Activated T-helper 1 cell treated with anti-CD3 and anti-CD28 coated beads, Interleukin-12 subunit alpha, Interleukin-12 subunit beta, Interleukin-2, Interleukin-4 antibody, amounts not matched to agents 30 ng/mL and 10 ng/mL and 1 ng/mL, durations not matched to agents 14 hours and 24 hours and 36 hours (primary cell): Measurements from ENCODE around the gene AHCTF1. TPM values are rescaled to one million over a fixed set of nuclear protein-coding genes. Genes with fewer than 3 reads are reported as not detected.
"Not testable (repeated sequence)": the region's sequence is repeated elsewhere in the genome, so short reads cannot be mapped to it uniquely, and the experiment has no call there.

Experiments
- DNase-seq: peaks from one replicate; pipeline ENCODE4 v3.0.0; 2021; ENCODE audit warnings: low spot score
- H3K27ac Mint-ChIP-seq: one replicate; pipeline ENCODE4 v1.8.0; 2021; ENCODE audit warnings: mild to moderate bottlenecking, mixed read lengths
- H3K27me3 Mint-ChIP-seq: one replicate; pipeline ENCODE4 v1.8.0; 2022; ENCODE audit warnings: mild to moderate bottlenecking, moderate library complexity, mixed read lengths; ENCODE audit not compliant: insufficient read depth
- H3K36me3 Mint-ChIP-seq: one replicate; pipeline ENCODE4 v1.8.0; 2021; ENCODE audit warnings: low read depth, mixed read lengths
- H3K4me1 Mint-ChIP-seq: one replicate; pipeline ENCODE4 v1.8.0; 2021; ENCODE audit warnings: low read depth, mixed read lengths
- H3K4me3 Mint-ChIP-seq: one replicate; pipeline ENCODE4 v1.8.0; 2021; ENCODE audit warnings: mild to moderate bottlenecking, moderate library complexity, mixed read lengths
- H3K9me3 Mint-ChIP-seq: one replicate; pipeline ENCODE4 v1.8.0; 2021; ENCODE audit warnings: mixed read lengths
- intact Hi-C: fragments of 100-400 bp; cut with micrococcal nuclease; formaldehyde crosslinking; loops from one replicate; pipeline ENCODE4 v1.15.1; 2024
- total RNA-seq: library from RNA; stranded (reverse); gene quantifications from 2 replicates; pipeline ENCODE4 v1.2.3, GENCODE V29; 2022

AHCTF1 gene
- total RNA-seq, 1 donor from 2014 or later, result 56.1 TPM

DNA sequence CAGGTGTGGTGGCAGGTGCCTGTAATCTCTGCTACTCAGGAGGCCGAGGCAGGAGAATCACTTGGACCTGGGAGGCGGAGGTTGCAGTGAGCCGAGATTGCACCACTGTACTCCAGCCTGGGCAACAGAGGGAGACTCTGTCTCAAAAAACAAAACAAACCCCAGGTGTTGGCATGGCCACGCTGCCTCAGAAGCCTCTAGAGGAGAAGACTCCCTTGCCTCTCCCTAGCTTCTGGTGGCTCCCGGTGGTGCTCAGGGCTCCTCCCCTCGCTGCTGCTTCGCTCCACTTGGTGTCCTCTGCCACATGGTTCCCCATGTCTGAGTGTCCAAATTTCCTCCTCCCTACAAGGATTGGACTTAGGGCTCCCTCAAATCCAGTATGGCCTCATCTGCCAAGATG is 109.6 kb downstream of the AHCTF1 start:
- H3K9me3 Mint-ChIP-seq, H3K36me3 Mint-ChIP-seq, H3K4me1 Mint-ChIP-seq, H3K27ac Mint-ChIP-seq, intact Hi-C loops, DNase-seq, H3K27me3 Mint-ChIP-seq, H3K4me3 Mint-ChIP-seq: not testable (repeated sequence)

DNA sequence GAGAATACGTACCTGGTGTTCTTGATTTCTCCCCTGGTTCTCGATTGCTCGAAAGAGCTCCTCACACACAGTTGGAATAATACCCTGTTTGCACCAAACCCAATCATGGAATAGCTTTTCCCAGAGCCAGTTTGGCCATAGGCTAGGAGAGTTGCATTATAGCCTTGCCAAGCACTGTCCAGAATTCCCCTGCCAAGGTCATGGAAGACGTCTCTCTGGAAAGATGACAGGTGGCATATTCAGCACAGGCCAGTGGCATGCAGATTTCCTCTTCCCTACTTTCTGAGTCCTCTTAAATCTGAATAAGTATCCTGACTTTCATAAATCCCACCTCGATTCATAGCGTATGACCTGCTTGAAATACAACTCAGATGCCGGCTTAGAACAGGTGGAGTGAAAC is 111.1 kb downstream of the AHCTF1 start:
- Mint-ChIP-seq H3K4me1 (no peaks in the 10 kb centered on the region), H3K4me3 (no peak overlapping the region), H3K36me3 (no peaks in the 10 kb centered on the region), H3K27me3 (no peaks in the 10 kb centered on the region), H3K27ac (no peak overlapping the region), H3K9me3 (no peaks in the 10 kb centered on the region)
- intact Hi-C loops, result no loop called here
- no peak for DNase-seq

- H3K27me3 Mint-ChIP-seq, H3K9me3 Mint-ChIP-seq, H3K4me3 Mint-ChIP-seq: not testable (repeated sequence)
These were observed 114.0 kb downstream of the AHCTF1 start for GRCh38 chr1:246817778-246818177.

GRCh38 chr1:246815693-246816270 is 116.0 kb downstream of the AHCTF1 start:
- Mint-ChIP-seq H3K27me3 (peaks cover 6% of the 10 kb centered on the region), H3K27ac (no peak overlapping the region), H3K9me3 (no peaks in the 10 kb centered on the region), H3K36me3 (no peaks in the 10 kb centered on the region), H3K4me3 (no peak overlapping the region), H3K4me1 (no peaks in the 10 kb centered on the region)
- intact Hi-C loops, result no loop called here
- no peak for DNase-seq

More at GRCh38 chr1:246817778-246818177, 114.0 kb downstream of the AHCTF1 start:
- H3K36me3 Mint-ChIP-seq, DNase-seq, H3K4me1 Mint-ChIP-seq, intact Hi-C loops, H3K27ac Mint-ChIP-seq: not testable (repeated sequence)

DNA sequence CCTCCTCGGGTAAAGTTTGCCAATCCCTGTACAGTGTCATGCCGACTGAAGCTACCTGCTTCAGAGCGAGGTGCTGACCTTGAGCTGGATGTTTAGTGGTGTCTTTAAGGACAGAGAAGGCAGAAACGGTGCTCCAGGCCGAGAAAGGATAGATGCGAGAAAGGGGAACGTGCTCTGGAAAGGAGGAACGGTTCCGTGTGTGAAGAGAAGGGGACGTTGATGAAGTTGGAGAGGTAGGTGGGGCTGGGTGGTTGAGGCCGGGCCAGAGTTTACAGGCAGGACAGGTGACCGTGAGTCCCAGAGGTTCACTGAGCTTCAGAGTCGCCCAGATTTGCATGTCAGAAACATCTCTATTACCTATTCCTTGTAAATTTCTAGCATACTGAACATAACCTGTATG is 116.9 kb downstream of the AHCTF1 start:
- intact Hi-C loops, result no loop called here
- Mint-ChIP-seq H3K9me3 (no peaks in the 10 kb centered on the region), H3K4me3 (no peak overlapping the region), H3K4me1 (no peaks in the 10 kb centered on the region), H3K27me3 (peaks cover 6% of the 10 kb centered on the region), H3K36me3 (no peaks in the 10 kb centered on the region), H3K27ac (no peak overlapping the region)
- DNase-seq, result no peak

DNA sequence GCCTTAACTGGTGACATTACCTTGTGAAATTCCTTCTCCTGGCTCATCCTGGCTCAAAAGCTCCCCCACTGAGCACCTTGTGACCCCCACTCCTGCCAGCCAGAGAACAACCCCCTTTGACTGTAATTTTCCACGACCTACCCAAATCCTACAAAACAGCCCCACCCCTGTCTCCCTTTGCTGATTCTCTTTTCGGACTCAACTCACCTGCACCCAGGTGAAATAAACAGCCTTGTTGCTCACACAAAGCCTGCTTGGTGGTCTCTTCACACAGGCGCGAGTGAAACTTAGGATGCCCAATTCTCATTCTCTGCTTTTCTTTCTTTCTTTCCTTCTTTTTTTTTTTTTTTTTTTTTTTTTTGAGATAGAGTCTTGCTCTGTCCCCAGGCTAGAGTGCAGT is 118.4 kb downstream of the AHCTF1 start:
- DNase-seq, H3K9me3 Mint-ChIP-seq, H3K36me3 Mint-ChIP-seq, H3K27ac Mint-ChIP-seq, H3K27me3 Mint-ChIP-seq, H3K4me1 Mint-ChIP-seq, H3K4me3 Mint-ChIP-seq, intact Hi-C loops: not testable (repeated sequence)

GRCh38 chr1:246811985-246812384 is 119.8 kb downstream of the AHCTF1 start:
- Mint-ChIP-seq H3K9me3 (no peaks in the 10 kb centered on the region), H3K27ac (no peak overlapping the region)

DNA sequence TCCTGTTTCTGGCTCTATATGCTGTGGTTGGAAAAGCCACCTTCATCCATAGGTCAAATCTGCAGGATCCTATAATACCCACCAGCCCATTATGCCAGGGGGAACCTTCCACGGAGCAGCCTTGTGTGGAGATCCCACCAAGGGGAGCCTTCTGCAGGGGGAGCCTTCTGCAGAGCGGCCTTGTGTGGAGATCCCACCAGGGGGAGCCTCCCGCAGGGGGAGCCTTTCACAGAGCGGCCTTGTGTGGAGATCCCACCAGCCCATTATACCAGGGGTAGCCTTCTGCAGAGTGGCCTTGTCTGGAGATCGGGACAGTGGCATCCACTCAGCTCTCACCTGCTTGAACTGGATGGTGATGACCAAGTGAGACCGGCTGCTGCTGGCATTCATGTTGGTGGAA is 122.3 kb downstream of the AHCTF1 start:
- peaks cover 2% of the 10 kb centered on the region for H3K27me3 Mint-ChIP-seq
- no peaks in the 10 kb centered on the region for H3K36me3 Mint-ChIP-seq
- H3K4me3 Mint-ChIP-seq, result no peak overlapping the region
- DNase-seq, result no peak
- H3K9me3 Mint-ChIP-seq, result no peaks in the 10 kb centered on the region
- H3K4me1 Mint-ChIP-seq, result no peaks in the 10 kb centered on the region
- intact Hi-C loops, result no loop called here
- no peak overlapping the region for H3K27ac Mint-ChIP-seq

More at GRCh38 chr1:246811985-246812384, 119.8 kb downstream of the AHCTF1 start:
- intact Hi-C loops, result no loop called here
- no peaks in the 10 kb centered on the region for H3K36me3 Mint-ChIP-seq
- H3K27me3 Mint-ChIP-seq, result peaks cover 6% of the 10 kb centered on the region
- no peaks in the 10 kb centered on the region for H3K4me1 Mint-ChIP-seq
- no peak for DNase-seq
- no peak overlapping the region for H3K4me3 Mint-ChIP-seq

DNA sequence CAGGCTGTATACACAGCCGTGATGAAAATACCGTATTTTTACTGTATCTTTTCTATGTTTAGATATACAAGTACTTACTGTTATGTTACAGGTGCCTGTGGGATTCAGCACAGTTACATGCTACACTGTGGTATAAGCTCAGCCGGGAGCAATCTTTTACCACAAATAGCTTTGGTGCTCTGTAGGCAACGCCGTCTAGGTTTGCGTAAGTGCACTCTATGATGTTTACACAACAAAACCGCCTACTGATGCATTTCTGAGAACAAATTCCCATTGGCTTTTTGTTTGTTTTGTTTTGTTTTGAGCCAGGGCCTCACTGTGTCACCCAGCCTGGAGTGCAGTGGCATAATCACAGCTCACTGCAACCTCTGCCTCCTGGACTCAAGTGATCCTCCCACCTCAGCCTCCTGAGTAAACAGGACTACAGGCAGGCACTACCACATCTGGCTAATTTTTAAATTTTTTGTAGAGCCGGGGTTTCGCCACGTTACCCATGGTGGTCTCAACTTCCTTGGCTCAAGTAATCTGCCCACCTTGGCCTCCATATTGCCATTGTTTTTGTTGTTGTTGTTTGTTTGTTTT is 126.5 kb downstream of the AHCTF1 start:
- Mint-ChIP-seq H3K4me3 (no peak overlapping the region), H3K27me3 (no peaks in the 10 kb centered on the region), H3K9me3 (no peaks in the 10 kb centered on the region), H3K4me1 (no peaks in the 10 kb centered on the region), H3K36me3 (no peaks in the 10 kb centered on the region), H3K27ac (no peak overlapping the region)
- intact Hi-C loops, result no loop called here
- no peak for DNase-seq

DNA sequence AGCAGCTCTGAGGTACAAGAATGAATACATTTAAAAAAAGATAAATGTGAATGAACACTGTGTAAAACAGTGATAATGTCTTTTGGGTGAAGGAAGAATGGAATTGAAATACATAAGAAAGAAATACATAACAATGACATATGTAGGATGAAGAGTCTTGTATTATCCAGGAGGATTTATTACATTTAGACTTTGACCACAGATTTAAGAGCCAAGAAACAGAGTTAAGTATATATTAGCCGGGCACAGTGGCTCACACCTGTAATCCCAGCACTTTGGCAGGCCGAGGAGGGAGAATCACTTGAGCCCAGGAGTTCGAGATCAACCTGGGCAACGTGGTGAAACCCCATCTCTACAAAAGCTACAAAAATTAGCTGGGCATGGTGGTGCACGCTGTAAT is 127.9 kb downstream of the AHCTF1 start:
- Mint-ChIP-seq H3K27me3 (no peaks in the 10 kb centered on the region), H3K4me1 (no peaks in the 10 kb centered on the region), H3K36me3 (no peaks in the 10 kb centered on the region), H3K9me3 (no peaks in the 10 kb centered on the region), H3K27ac (no peak overlapping the region), H3K4me3 (no peak overlapping the region)
- intact Hi-C loops, result no loop called here
- no peak for DNase-seq

DNA sequence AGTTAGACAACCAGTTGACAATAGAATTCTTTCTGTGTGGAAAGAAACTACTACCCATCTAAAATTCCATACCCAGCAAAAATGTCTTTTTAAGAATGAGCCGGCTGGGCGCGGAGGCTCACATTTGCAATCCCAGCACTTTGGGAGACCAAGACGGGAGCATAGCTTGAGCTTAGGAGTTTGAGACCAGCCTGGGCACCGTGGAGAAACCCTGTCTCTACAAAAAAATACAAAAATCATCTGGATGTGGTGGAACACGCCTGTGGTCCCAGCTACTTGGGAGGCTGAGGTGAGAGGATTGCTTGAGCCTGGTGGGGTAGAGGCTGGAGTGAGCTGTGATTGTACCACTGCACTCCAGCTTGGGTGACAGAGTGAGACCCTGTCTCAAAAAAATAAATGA is 128.4 kb downstream of the AHCTF1 start:
- Mint-ChIP-seq H3K36me3 (no peaks in the 10 kb centered on the region), H3K4me3 (no peak overlapping the region), H3K9me3 (no peaks in the 10 kb centered on the region), H3K4me1 (no peaks in the 10 kb centered on the region), H3K27ac (no peak overlapping the region), H3K27me3 (no peaks in the 10 kb centered on the region)
- intact Hi-C loops, result no loop called here
- DNase-seq, result no peak

GRCh38 chr1:246801241-246802020 is 130.3 kb downstream of the AHCTF1 start:
- Mint-ChIP-seq H3K9me3 (no peaks in the 10 kb centered on the region), H3K27me3 (no peaks in the 10 kb centered on the region), H3K4me1 (no peaks in the 10 kb centered on the region), H3K36me3 (no peaks in the 10 kb centered on the region), H3K4me3 (no peak overlapping the region), H3K27ac (no peak overlapping the region)
- intact Hi-C loops, result no loop called here
- no peak for DNase-seq

- no peaks in the 10 kb centered on the region for H3K27me3 Mint-ChIP-seq
- intact Hi-C loops, result no loop called here
- DNase-seq, result no peak
- no peaks in the 10 kb centered on the region for H3K9me3 Mint-ChIP-seq
- H3K4me3 Mint-ChIP-seq, result no peak overlapping the region
- no peak overlapping the region for H3K27ac Mint-ChIP-seq
- no peaks in the 10 kb centered on the region for H3K36me3 Mint-ChIP-seq
- H3K4me1 Mint-ChIP-seq, result no peaks in the 10 kb centered on the region
These were observed 131.0 kb downstream of the AHCTF1 start for GRCh38 chr1:246800756-246801155.
